NT2/D1 (cell line): ENCODE measurements around the gene KCNIP1.

Experiments used
- YY1 ChIP-seq: IDR thresholded peaks from 2 replicates; pipeline ENCODE4 v1.6.1; 2011; ENCODE audit not compliant: insufficient read length, insufficient read depth
- ZNF274 ChIP-seq: IDR thresholded peaks from 2 replicates; pipeline ENCODE4 v1.6.1; 2011; ENCODE audit warnings: mild to moderate bottlenecking, low read depth, low read length

DNA sequence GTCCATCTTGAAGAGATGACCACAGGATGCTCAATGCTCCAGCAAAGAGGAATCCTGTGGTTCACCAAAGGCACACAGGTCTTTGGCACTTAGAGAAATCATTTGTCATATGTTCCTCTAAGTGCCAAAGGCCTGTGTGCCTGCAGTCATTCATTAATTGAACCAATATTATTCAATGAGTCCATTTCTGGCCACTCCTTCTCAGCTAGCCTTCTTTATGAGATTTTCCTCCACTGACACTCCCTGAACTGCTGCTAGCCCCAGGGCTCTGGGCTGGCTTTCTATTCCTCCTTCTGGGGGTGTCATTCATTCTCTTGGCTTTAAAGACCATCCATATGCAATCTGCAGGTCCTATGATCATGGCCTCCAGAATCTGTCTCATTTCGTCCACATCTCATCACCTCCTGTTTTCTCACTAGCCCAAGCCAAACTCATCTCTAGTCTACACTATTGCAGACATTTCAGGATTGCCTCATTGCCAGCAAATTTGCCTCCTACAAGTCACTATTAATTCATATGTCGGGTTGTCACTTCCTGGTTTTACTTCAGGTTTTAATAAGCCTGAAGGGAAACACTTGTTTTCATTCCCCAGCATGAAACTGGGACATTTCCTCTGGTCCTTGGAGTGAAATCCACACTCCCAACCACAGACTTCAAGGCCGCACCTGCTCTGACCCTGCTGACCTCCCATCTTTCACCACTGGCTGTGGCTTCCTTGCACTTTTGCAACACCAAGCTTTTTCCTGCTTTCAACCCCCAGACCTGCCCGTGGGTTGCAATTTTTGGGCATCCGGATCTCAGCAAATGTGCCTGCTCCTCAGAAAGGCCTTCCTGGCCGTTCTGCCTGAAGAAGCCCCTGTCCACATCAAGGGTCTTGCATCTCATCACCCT, 35.1 kb downstream of the KCNIP1 start:
- TF ChIP-seq YY1 = no peak
- TF ChIP-seq ZNF274 = no peak
